Activated CD8-positive, alpha-beta memory T cell treated with anti-CD3 and anti-CD28 coated beads for 36 hours (primary cell): Measurements from ENCODE around the gene MR1. TPM values are rescaled to one million over a fixed set of nuclear protein-coding genes. Genes with fewer than 3 reads are reported as not detected.

Experiments used
- CTCF ChIA-PET: fragments of 350-600 bp; sonication (Branson Sonifier 250); formaldehyde crosslinking; loops from one replicate; lab custom pipeline; 2021; ENCODE audit warnings: antibody characterized with exemption; lab: Charles Lee
- POLR2A ChIA-PET: fragments of 350-600 bp; sonication (Branson Sonifier 250); formaldehyde crosslinking; loops from one replicate; lab custom pipeline; 2021; ENCODE audit warnings: antibody characterized with exemption; lab: Charles Lee
- total RNA-seq, 2 experiments: library from RNA; stranded (reverse); gene quantifications; one replicate each; pipeline ENCODE4 v1.2.3, GENCODE V29; 2021

Gene MR1
- total RNA-seq: 10 to 100 TPM; 13.3 to 14.5 TPM

DNA sequence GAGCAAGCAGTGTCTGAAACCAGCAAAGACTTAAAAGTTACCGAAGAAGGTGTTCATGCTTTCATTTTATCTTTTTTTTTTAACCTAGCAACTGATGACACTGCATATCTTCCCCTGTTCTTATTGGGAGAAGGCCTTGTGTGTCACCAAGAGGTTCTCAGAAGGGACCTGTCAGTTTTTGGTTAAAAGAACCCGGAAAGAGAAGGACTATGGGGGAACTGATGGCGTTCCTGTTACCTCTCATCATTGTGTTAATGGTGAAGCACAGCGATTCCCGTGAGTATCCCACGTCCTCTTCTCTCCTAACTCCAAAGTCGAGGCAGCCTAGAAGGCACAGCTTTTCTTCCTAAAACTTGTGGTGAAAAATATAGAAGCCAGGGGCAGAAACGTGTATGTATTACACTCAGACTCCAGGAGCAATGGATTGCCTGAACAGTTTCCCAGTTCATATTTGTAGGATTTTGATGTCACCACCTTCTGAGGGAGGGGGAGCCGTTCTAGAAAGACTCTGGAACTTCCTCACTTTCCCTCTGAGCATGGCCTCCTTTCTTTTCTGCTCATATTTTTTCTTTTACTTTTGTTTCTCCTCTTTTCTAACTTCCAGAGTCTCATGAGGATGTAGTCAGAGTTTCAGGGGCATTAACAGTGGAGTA lies at the start of gene MR1:
TSS of gene MR1 (plus strand) at position 185 of the 653 bp plus-strand sequence. CDS start at position 210, 25 bp downstream.
- CTCF ChIA-PET: interaction anchor here (1.1 to 2.4 kb wide), 3 partner anchors 10 to 108 kb away, joined by 3 to 15 read pairs (median 4); no protein-coding TSS in a partner anchor
- POLR2A ChIA-PET: interaction anchor here (1.0 to 2.3 kb wide), 3 partner anchors 11 to 56 kb away, joined by 4 to 27 read pairs (median 17); partner anchors contain the start of genes IER5 and STX6

DNA sequence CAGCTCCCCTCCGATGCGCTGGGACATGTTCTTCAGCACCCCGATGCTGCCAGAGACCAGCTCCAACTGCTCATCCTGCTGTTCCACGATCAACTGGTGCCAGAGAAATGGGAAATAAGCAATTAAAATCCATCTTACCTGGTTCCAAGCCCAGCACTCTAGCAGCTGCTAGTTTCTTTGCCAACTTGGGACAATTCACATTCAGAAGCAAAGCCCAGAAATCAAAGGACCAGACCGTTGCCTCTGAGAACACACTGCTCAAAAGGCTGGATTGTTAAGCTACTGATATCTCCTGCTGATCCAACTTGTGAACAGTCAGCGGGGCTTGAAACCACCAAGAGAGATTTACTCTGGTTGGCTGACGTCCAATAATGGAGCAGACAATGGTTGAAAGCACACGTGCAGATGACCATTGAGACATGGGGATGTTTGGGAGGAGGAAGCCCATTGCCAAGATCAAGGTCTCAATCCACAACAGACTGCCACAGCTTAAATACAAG lies 45.5 kb upstream of the MR1 start:
- CTCF ChIA-PET: interaction anchor here (0.9 kb wide), 1 partner anchor 11 kb away, joined by 3 read pairs; no protein-coding TSS in a partner anchor
- POLR2A ChIA-PET: no interaction called here

DNA sequence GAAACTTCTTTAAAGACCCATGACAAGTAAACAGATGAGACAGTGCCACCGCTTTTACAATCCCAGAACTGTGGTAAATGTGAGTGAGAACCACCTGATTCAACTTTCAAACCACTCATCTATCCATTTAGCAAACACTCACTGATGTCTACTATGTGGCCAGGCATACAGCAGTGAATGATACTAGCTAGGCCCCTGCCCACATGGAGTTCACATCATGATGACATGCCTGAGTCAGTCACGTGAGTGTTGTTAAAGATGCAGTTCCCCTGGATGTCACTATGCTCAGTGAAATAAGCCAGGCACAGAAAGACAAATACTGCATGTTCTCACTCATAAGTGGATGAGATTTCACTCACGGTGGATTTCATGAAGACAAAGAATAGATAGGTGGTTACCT lies 39.5 kb upstream of the MR1 start:
- POLR2A ChIA-PET: no interaction called here
- CTCF ChIA-PET: no interaction called here

DNA sequence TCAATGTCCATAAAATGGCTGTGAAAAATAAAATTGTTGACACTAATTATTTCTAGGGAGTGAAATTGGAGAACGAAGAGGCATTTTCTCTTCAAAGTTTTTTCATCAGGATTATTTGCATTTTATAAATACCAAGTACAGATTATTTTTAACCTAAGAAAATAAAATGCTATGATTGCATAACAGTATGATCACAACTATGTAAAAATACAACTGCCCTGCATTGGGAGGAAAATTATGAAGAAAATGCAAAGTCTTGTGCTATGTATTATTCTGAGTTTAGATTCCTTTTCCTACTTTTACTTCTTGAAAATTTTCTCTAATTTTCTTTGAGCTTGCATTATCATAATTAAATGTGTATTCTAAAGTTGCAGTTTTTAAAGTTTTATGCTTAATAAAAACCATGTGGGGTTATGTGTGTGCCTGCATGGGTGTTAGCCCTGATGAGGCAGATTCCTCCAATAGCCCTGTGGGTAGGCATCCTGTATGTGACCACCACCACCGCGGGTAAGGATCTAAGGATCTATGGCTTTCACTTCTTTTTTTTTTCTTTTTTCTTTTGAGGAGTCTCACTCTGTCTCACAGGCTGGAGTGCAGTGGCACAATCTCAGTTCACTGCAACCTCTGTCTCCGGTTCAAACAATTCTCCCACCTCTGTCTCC lies 35.8 kb upstream of the MR1 start:
- CTCF ChIA-PET: no interaction called here
- POLR2A ChIA-PET: interaction anchor here (0.7 kb wide), 1 partner anchor 82 kb away, joined by 3 read pairs; no protein-coding TSS in a partner anchor

DNA sequence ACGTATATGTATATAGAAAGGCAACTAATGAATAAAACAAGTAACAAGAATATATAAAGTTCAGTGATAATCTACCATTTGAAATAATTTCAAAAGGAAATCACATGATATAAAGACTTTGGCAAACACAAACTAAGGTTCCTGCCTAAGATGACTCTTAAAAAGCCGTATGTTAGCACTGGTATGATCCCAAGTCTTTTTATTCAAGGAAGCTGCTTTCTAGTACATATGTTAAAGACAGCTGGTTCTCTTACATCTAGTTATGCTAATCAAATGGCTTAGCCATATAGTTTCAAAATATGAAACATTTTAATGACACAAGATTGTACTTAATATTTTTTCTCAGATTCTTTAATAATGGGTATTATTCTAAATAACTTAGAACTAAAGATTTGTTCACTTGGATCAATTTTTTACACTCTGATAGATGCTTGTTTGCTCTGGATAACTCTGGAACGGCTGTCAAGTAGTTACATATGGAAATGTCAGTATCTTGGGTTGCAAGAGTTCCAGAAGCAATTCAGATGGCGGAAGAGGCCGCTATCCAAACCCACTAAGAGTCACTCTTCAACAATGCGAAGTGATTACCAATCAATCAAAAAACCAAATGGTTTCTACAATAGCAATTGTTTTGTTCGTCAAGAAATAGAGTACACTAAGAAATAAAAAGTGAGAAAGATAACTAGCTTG lies 32.5 kb upstream of the MR1 start:
- ChIA-PET CTCF (no interaction called here), POLR2A (interaction anchor here (0.5 kb wide), 1 partner anchor 18 kb away, joined by 4 read pairs; no protein-coding TSS in a partner anchor)

DNA sequence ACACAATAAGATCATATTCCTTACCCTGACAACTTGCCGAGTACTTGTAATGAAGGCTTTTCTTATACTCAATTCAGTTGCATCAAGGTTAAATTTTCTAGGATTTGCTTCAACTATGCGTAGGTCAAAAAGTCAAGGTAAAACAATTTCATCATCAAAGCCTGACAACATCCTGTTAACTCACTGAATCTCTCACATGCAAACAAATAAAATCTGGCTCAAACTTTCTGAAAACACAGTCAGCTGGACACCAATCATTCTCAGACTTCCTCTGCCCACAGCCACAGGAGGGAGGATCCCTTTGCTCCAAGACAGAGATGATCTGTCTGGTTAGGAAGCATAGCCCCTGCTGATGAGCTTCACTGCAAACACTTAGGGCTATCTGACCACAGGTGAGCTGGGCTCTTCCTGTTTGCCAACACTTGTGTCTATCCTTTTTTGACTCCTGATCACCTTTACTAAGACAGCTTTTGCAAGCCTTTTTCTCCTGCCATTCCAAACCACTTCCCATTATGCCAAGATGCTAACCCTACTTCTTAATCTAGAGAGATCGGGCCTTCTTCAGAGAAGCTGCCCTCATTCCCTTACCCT lies 31.1 kb upstream of the MR1 start:
- POLR2A ChIA-PET: interaction anchor here (0.6 kb wide), 1 partner anchor 343 kb away, joined by 21 read pairs; no protein-coding TSS in a partner anchor
- CTCF ChIA-PET: no interaction called here

DNA sequence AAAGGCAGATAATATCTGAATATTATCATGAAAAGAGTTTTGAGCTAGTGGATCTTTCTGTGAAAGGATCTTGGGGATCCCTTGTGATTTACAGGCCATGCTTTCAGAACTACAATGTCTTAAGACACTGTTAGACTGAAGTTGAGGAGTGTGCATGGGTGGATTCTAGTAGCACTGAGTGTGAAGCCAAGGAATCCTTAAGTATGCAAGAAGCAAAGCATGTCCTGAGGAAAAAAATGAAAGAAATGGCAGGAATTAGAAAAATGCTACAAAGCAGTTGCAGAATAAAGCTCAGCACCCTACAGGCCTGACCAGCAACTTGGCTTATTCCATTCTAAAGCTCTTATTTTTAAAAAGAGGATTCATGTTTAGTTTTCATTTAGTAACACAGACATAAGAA lies 23.0 kb upstream of the MR1 start:
- ChIA-PET POLR2A (no interaction called here), CTCF (no interaction called here)

DNA sequence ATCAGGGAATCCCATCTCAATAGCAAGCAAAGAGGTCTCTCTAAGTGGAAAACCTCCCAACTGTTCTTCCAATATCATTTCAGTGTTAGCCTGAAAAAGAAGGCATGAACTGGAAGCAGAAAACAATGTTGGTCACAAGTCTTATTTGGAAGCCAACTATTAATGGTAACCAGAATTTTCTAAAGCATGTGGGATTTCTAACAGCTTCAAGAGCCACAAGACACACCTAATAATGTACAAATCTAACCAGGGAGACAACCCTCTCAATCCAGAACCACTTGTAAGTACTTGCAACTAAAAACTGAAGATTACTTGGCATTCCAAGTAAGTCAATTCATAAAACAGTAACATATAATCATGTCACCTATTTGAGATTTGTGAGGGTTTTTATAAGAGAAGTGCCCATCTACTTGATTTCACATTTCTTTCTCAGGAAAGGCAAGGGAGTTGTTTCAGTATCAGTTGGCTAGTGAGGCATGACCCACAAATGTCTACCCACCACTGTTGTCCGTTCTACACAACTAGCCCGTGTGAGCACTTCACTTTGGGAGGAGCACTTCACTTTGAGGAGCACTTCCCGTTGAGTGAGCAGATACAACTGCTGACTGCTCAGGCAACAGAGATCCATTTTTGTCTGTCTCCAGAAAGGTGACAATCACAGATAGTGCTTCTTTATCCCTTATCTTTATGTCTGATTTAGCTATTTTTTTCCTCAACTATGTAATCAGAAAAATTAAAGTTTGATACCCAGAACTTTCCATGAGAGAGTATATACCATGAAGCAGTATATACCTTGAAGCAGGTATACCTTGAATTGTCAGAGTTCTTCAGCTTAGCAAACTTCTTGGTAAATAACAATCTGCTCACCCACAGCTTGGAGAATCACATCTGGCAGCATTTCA lies 22.2 kb upstream of the MR1 start:
- ChIA-PET POLR2A (no interaction called here), CTCF (no interaction called here)

DNA sequence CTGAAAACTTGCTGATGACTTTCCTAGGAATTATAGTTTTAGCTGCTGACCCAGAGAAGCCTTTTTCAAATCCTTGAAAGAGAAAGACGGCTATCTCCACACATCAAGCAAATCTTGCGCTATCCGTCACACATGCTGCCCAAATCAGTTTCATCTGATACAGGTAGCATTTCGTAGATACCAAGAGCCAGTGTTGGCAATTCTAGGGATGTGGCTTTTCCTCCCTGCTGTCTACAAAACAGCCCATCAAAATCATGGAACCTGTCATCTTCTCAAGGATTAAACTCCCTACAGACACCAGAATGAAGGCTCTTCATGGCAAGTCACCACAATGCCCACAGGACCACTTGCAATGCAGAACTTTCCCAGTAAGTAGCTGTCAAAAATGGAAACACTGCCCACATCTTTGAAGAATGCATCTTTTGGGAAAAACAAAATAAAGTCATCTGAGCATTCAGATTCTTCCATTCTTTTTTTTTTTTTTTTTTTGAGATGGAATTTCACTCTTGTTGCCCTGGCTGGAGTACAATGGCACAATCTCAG lies 21.5 kb upstream of the MR1 start:
- ChIA-PET CTCF (no interaction called here), POLR2A (no interaction called here)

DNA sequence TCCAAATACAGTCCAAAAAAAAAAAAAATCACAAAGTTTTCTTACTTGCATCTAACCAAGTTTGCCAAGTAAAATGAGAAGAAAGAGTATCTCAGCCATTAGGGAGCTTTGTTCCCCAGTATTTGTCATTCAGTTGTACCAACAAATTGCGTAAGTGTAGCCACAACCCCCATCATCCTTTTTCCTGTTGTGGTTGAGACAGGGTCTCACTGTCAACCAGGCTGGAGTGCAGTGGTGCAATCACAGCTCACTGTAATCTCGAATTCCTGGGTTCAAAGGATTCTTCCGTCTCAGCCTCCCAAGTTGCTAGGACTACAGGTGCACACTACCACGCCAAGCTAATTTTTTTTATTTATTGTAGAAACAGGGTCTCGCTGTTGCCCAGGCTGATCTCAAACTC lies 20.6 kb upstream of the MR1 start:
- CTCF ChIA-PET: no interaction called here

DNA sequence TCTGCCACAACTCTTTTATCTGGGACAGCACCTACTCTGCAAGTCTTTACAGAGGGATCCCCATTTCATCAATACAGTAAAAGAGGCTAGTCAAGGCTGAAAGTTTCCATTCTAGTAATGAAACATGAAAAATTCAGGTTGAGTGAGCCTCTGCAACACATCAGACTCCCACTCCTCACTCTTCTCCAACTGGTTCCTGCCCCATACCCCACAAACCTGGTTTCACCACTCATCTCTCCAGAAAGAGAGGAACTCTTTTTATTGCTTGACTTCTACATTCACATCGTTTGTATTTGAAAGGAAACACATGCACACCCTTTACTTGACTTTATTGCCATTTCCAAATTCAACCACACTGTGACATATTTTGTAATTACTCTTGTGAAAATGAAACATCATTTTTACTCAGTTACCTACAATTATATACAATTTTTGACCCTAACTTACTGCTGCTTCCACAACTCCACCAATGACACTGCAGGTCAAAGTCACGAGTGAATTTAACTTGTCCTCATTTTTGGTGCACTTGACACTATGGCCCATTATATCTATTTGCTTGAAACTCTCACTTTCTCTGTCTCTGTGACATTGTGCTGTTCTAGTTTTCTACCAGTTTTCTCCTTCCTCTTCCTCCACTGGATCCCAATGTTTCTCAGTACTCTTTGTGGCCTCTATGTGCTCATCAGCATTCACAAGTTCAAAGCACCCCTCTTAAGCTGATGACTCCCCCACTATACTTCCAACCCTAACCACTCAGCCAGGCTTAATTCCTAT lies 19.1 kb upstream of the MR1 start:
- CTCF ChIA-PET: no interaction called here
- POLR2A ChIA-PET: no interaction called here

More for the DNA sequence above, 20.6 kb upstream of the MR1 start:
- POLR2A ChIA-PET: interaction anchor here (1.2 kb wide), 1 partner anchor 9 kb away, joined by 3 read pairs; no protein-coding TSS in a partner anchor

DNA sequence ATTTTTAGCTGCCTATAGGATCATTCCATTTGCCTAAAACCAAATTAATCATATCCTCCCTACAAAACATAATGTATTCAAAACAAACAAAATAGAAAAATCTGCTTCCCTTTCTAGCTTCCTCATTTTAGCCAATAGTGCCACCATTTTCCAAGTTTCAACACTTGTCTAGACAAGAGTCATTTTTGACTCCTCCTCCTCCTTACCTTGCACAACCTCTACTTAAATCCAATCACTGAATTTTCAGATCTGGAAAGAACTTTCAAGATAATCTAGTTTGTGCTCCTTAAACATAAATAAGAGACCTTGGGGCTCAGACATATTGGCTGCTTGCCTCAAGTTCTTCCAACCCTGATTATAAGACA lies 18.6 kb upstream of the MR1 start:
- ChIA-PET CTCF (no interaction called here), POLR2A (no interaction called here)

DNA sequence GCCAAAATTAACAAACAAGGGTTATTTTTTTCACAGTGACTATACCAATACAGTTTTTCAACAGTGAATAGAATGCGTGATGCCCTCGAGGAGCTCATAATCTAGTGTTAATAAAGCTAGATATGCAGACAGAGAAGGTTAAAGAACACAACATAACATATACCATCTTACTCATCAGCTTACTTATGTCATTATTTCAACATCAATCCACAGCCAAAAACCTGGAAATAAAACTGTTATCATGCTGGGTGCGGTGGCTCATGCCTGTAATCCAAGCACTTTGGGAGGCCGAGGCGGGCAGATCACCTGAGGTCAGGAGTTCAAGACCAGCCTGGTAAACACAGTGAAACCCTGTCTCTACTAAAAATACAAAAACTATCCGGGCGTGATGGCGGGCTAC lies 17.2 kb upstream of the MR1 start:
- CTCF ChIA-PET: interaction anchor here (0.9 kb wide), 1 partner anchor 31 kb away, joined by 3 read pairs; no protein-coding TSS in a partner anchor

DNA sequence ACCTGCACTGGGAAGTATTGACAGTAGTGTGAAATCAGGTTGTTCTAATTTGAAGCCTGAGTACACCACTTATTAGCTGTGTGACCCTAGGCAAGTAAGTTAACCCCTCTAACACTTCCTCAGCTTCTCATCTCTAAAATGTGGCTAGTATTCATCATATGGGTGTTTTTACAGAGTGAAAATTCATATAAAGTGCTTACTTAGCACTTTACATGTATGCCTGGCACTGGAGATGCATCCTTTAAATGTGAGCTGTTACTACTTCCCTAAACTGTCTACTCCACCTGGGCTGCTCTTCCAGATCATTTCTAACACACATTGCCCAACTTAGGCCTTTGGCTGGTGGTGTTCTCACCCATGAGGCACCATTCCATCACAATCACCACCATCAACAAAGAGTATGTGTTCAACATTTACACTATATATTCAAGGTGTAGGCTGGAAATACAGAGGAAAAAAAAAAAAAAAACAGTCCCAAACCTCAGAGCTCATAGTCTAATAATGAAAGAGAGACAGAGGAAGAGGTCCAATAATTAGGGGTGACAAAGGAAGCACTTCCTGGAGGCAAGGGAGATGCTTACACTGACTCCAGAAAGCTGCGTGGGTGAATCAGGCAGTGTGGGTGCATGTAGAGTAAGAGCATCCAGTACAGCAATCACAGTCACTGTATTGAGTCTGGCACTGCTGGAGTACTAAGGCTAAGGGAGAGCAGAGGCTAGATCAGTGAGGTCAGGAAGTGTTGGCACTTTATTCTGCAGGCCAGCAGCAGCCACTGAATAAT lies 14.7 kb upstream of the MR1 start:
- POLR2A ChIA-PET: interaction anchor here (0.6 to 0.8 kb wide), 3 partner anchors 11 to 18 kb away, joined by 3 to 10 read pairs (median 4); no protein-coding TSS in a partner anchor
- CTCF ChIA-PET: interaction anchor here (0.7 to 1.5 kb wide), 3 partner anchors 19 to 124 kb away, joined by 3 to 4 read pairs (median 3); no protein-coding TSS in a partner anchor

More for the DNA sequence above, 17.2 kb upstream of the MR1 start:
- POLR2A ChIA-PET: interaction anchor here (0.6 kb wide), 1 partner anchor 53 kb away, joined by 4 read pairs; no protein-coding TSS in a partner anchor

DNA sequence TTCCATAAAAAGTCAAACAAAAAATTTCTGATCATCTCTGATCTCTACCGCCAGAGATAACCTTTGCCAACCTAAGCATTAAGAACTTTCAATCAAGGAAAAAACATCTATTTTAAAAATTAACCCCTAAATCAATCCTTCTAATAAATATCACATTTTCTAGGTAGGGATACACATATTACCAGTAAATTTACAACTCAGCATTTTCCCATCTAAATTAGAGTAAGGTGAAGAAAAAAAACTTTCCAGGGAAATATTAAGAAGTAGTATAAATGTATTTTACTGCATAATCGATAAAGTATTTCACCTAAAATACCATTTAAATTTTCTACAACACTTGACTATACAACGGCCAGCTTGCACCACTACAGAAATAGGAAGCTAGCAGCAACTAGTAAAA lies 12.6 kb upstream of the MR1 start:
- CTCF ChIA-PET: interaction anchor here (0.9 to 1.3 kb wide), 3 partner anchors 64 to 122 kb away, joined by 3 to 6 read pairs (median 3); no protein-coding TSS in a partner anchor
- POLR2A ChIA-PET: interaction anchor here (0.6 to 3.2 kb wide), 8 partner anchors 7 to 121 kb away, joined by 3 to 27 read pairs (median 6); partner anchors contain the start of genes IER5 and MR1
